ENCODE measurements around the gene TRNAU1AP.

DNA sequence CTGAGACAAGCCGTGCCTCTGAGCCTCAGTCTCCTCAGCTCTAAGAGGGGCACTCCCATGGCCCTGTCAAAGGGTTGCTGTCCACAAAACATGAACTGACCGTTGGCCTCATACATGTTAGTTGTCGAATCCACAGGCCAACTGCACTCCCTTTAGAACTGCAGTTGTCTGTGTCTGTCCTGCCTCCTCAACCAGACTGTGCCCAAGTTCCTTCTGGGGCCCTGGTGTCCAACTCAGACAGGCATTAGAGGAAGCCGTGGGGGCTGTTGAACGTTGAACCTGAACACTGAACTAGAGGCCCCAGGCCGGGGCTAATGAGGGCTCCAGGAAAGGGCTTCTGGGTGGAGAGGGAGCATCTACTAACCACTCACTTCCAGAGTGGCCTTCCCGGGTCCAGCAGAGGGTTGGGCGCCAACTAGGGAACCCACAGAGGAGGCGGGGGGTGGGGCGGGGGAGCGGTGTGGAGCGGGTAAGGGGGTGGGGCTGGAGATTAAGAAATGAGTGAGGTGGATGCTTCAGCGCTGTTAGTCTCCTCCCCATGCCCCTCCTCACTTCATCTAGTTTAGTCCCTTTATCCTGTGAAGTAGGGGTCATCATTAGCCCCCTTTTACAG lies 38.9 kb downstream of the TRNAU1AP start, which contains the start of gene RAB42:
- TF ChIP-seq, protein P1, sequence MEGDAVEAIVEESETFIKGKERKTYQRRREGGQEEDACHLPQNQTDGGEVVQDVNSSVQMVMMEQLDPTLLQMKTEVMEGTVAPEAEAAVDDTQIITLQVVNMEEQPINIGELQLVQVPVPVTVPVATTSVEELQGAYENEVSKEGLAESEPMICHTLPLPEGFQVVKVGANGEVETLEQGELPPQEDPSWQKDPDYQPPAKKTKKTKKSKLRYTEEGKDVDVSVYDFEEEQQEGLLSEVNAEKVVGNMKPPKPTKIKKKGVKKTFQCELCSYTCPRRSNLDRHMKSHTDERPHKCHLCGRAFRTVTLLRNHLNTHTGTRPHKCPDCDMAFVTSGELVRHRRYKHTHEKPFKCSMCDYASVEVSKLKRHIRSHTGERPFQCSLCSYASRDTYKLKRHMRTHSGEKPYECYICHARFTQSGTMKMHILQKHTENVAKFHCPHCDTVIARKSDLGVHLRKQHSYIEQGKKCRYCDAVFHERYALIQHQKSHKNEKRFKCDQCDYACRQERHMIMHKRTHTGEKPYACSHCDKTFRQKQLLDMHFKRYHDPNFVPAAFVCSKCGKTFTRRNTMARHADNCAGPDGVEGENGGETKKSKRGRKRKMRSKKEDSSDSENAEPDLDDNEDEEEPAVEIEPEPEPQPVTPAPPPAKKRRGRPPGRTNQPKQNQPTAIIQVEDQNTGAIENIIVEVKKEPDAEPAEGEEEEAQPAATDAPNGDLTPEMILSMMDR (IDR thresholded peaks at IDR 0.05) = no peak
- no peak for TF ChIP-seq POLR2A (IDR thresholded peaks at IDR 0.05)
